ENCODE results near the gene ELFN2.

DNA sequence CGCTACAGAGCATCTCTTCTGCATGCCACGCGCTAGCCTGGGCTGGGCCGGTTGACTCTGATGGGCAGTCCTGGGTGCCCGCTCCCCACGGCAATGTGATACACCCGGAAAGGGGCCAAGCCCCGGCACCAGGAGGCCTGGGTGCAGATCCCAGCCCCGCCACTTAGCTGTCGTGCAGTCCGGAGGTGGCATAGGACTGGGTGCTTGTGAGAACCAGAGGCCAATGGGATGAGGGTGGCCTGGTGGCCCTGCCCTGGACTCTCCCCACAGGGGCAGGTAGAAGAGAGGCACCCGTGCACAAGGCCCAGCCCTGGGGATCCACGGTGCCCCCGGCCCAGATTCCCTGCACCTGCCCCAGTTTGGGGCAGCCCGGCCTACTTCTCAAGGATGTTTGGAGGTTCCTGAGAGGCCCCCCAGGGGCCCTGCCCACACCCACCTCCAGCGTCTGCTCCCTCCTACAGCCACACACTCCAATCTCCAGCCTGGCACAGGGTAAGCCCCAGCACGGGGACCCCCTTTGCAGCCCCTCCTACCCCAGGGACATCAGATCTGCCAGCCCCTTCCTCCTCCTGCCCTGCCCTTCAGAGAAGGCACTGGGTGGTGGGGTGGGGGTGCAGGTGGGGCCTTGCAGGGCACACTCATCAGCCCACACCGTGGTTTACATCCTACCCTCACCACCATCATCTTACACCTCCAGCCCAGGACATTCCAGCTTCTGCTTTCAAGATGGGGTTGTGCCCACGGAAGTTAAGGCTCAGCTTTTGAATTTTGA, 78.0 kb downstream of the ELFN2 start:
- no peak for TF ChIP-seq EZH2 (IDR thresholded peaks at IDR 0.05)
- TF ChIP-seq, protein P1, sequence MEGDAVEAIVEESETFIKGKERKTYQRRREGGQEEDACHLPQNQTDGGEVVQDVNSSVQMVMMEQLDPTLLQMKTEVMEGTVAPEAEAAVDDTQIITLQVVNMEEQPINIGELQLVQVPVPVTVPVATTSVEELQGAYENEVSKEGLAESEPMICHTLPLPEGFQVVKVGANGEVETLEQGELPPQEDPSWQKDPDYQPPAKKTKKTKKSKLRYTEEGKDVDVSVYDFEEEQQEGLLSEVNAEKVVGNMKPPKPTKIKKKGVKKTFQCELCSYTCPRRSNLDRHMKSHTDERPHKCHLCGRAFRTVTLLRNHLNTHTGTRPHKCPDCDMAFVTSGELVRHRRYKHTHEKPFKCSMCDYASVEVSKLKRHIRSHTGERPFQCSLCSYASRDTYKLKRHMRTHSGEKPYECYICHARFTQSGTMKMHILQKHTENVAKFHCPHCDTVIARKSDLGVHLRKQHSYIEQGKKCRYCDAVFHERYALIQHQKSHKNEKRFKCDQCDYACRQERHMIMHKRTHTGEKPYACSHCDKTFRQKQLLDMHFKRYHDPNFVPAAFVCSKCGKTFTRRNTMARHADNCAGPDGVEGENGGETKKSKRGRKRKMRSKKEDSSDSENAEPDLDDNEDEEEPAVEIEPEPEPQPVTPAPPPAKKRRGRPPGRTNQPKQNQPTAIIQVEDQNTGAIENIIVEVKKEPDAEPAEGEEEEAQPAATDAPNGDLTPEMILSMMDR (IDR thresholded peaks at IDR 0.05), result no peak

Measured in neural progenitor cell (in vitro differentiated cells).